Heart right ventricle (tissue), 16 donors: ENCODE measurements around the gene TAF4. TPM values are rescaled to one million over a fixed set of nuclear protein-coding genes. Genes with fewer than 3 reads are reported as not detected.

ENCODE experiments used
- ATAC-seq, 8 donors: fragments of 200-7000 bp; cut with Tn5 transposase; one replicate each; pipeline ENCODE4 v1.9.1; 2020; ENCODE audit warnings: mild to moderate bottlenecking in 8 of 8, moderate library complexity in 8 of 8, moderate number of reproducible peaks in 1 of 8
- DNase-seq, 2 donors: peaks; one replicate each; pipeline ENCODE4 v3.0.0-alpha.2; 2020
- H3K27ac ChIP-seq, 10 donors: fragments of 200-600 bp; sonication (generic) in 2 of 10; one replicate each; pipeline versions ENCODE4 v1.5.0 to v1.8.0; 2020 to 2022; ENCODE audit warnings: mild to moderate bottlenecking in 3 of 10
- H3K27me3 ChIP-seq, 7 donors: fragments of 200-600 bp; one replicate each; pipeline ENCODE4 v1.8.0; 2021 to 2022; ENCODE audit warnings: mild to moderate bottlenecking in 2 of 7
- H3K36me3 ChIP-seq, 9 donors: fragments of 200-600 bp; sonication (generic) in 1 of 9; one replicate each; pipeline versions ENCODE4 v1.5.0 to v1.8.0; 2020 to 2022; ENCODE audit warnings: mild to moderate bottlenecking in 2 of 9
- H3K4me1 ChIP-seq, 9 donors: fragments of 200-600 bp; sonication (generic) in 1 of 9; one replicate each; pipeline versions ENCODE4 v1.5.0 to v1.8.0; 2020 to 2022; ENCODE audit warnings: mild to moderate bottlenecking in 4 of 9
- H3K4me3 ChIP-seq, 10 donors: fragments of 200-600 bp; sonication (generic) in 2 of 10; one replicate each; pipeline versions ENCODE4 v1.5.0 to v1.8.0; 2020 to 2022; ENCODE audit warnings: mild to moderate bottlenecking in 7 of 10, moderate library complexity in 2 of 10
- H3K9me3 ChIP-seq, 11 donors: fragments of 200-600 bp in 10 of 11; sonication (generic) in 2 of 11; one replicate each; pipeline versions ENCODE4 v1.5.0 to v1.8.0; 2013 to 2022; ENCODE audit warnings: mild to moderate bottlenecking in 2 of 11, control low read depth in 1 of 11, moderate library complexity in 1 of 11
- WGBS, 2 donors: extraction: QIAGEN DNeasy Blood & Tissue Kit; methylation state at CpG; one replicate each; pipeline ENCODE4 v1.1.7; 2013; ENCODE audit warnings: inconsistent platforms in 1 of 2; 5-methylcytosine and 5-hydroxymethylcytosine counted together
- intact Hi-C, 10 donors: fragments of 100-400 bp; cut with DNase I; formaldehyde crosslinking; loops; one replicate each; pipeline versions ENCODE4 v1.11.1 to v1.14.2; 2022
- polyA plus RNA-seq, 2 donors: library from polyadenylated mRNA; stranded (reverse); fragments of 200-250 nt; gene quantifications; one replicate each; pipeline ENCODE4 v1.2.3, GENCODE V29; 2013
- total RNA-seq, 10 donors: library from RNA; stranded (reverse); fragmentation: NEBNext Ultra II Directional in 3 of 10; extraction: Animal tissue kit (Norgen Biotek cat#: 25700) in 3 of 10; gene quantifications; one replicate each; pipeline versions ENCODE4 v1.2.1 to v1.2.4, GENCODE V29; 2021 to 2023
- TF ChIP-seq, protein P1 (sequence below), 9 donors: fragments of 200-600 bp; sonication (generic) in 2 of 9; IDR thresholded peaks; one replicate each; pipeline versions ENCODE4 v1.5.0 to v1.8.0; 2021 to 2022; ENCODE audit warnings: antibody characterized with exemption in 9 of 9, mild to moderate bottlenecking in 5 of 9, moderate library complexity in 1 of 9
- donor health status: Arrhythmogenic right ventricular cardiomyopathy.
- donor health status: ischemic (EF 13 %, LVEDD 7.1; RV severe dilation, severe dysfunction).
- donor health status: healthy with polysubstance abuse.
- donor health status: DM: no; HTN: yes; CAD: no.
- donor health status: DM: no; HTN: no; CAD: no.
- donor health status: ischemic (EF 25% LVEDD 6.9; RV normal size, moderate dysfunction).
- donor health status: ischemic (EF 25% LVEDD 5.7; RV mildly dilated, moderate dysfunction).
- donor health status: healthy.
- donor health status: DM: yes; HTN: yes; CAD: no.
- donor health status: Ischemic cardiomyopathy.
- donor health status: ischemic (EF 35%, LVEDD 5.7; RV mildly dilated, moderate dysfunction).
- donor health status: nonischemic (EF 11% LVEDD 7.7; RV severe dilation, severe dysfunction).
- donor health status: DM: yes; HTN: yes; CAD: no.
- donor health status: PGD.
- donor health status: ischemic (EF 29% LVEDD 5.4; RV normal size, mild dysfunction).
- donor health status: nonischemic (EF 23%, LVEDD 6.1; RV moderate dilation, normal function).

Gene TAF4
- total and polyA plus RNA-seq, 12 donors, result 3.7 to 14.8 (median 11.0) TPM

DNA sequence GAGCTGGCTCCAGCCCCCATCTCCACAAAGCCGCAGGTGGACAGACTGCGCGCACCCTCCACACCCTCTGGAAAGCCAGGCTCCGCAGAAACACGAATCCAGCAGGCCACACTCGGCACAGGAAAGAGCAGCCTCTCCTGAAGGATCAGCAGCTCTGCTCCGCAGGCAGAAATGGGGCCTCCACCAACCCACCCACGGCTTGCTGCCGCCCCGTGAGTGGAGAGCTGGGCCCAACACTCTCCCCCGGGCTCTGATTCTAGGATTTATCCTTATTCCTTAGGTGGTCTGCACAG lies 39.2 kb downstream of the TAF4 start:
- no peak for DNase-seq
- Histone ChIP-seq H3K4me1 (peaks cover 18 to 50% (median 33%) of the 10 kb centered on the region in 9 donors), H3K4me3 (no peak overlapping the region), H3K9me3 (no peaks in the 10 kb centered on the region), H3K27me3 (no peaks in the 10 kb centered on the region), H3K36me3 (no peaks in the 10 kb centered on the region), H3K27ac (peak overlapping the region in 2 of 10 donors; percentile 46 to 61)
- ATAC-seq, result no peak
- intact Hi-C loops, result loop anchor here in 7 of 10 donors (5.0 to 10.0 kb wide), 6 partner anchors 36 to 358 kb away; partner anchors contain the start of gene RPS21 (in 1 of the 7)
- WGBS, 2 donors, result 79 to 87% methylated on average over 11 of the region's 11 CpGs
- TF ChIP-seq, protein P1, sequence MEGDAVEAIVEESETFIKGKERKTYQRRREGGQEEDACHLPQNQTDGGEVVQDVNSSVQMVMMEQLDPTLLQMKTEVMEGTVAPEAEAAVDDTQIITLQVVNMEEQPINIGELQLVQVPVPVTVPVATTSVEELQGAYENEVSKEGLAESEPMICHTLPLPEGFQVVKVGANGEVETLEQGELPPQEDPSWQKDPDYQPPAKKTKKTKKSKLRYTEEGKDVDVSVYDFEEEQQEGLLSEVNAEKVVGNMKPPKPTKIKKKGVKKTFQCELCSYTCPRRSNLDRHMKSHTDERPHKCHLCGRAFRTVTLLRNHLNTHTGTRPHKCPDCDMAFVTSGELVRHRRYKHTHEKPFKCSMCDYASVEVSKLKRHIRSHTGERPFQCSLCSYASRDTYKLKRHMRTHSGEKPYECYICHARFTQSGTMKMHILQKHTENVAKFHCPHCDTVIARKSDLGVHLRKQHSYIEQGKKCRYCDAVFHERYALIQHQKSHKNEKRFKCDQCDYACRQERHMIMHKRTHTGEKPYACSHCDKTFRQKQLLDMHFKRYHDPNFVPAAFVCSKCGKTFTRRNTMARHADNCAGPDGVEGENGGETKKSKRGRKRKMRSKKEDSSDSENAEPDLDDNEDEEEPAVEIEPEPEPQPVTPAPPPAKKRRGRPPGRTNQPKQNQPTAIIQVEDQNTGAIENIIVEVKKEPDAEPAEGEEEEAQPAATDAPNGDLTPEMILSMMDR (IDR thresholded peaks at IDR 0.05), result no peak

DNA sequence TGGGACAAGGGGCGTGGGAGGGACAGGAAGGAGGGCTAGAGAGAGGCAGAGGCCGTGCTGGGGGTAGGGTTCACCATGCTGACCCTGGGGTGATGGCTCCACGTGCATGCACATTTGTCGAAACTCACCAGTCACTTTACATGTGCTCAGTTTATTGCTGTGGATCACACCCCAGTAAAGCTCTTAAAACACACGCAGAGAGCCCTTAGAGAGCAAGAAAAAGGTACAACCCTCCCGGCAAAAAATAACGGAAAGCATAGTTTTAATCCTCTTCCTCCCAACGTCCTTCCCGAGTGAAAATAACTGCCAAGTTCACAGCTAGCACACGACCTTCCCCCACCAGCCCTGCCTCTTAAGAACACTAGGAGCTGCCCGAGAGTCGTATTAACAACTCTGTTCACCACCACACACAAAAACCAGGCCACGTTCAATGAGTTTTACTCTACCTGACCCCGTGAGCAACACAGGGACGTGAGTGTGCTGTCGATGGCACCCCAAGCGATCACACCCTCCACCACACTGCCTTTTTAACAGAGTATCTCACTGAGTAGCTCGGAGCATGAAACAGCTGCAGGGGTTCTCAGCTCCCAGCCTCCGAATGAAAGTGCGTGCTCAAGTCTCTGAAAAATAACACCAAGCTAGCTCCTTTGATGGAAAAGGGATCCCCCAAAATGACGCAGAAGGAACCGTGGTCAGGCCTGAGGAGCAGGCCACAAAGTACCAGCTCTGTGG lies 39.7 kb downstream of the TAF4 start:
- H3K27me3 ChIP-seq, result no peaks in the 10 kb centered on the region
- H3K27ac ChIP-seq, result peak overlapping the region in 4 of 10 donors; percentile 34 to 61 (median 50)
- intact Hi-C loops, result loop anchor here in 7 of 10 donors (5.0 to 10.0 kb wide), 6 partner anchors 36 to 359 kb away; partner anchors contain the start of gene RPS21 (in 1 of the 7)
- no peaks in the 10 kb centered on the region for H3K9me3 ChIP-seq
- TF ChIP-seq, protein P1 (IDR thresholded peaks at IDR 0.05), result peak; percentile 27 to 79 (median 64)
- peak overlapping the region in 1 of 10 donors; percentile 12 for H3K4me3 ChIP-seq
- no peaks in the 10 kb centered on the region for H3K36me3 ChIP-seq
- 24 to 27% methylated on average over 22 of the region's 22 CpGs for WGBS, 2 donors
- ATAC-seq, result peak; percentile 60 to 89 (median 83)
- peak in 1 of 2 donors; percentile 63 for DNase-seq
- H3K4me1 ChIP-seq, result peaks cover 23 to 52% (median 38%) of the 10 kb centered on the region in 9 donors

DNA sequence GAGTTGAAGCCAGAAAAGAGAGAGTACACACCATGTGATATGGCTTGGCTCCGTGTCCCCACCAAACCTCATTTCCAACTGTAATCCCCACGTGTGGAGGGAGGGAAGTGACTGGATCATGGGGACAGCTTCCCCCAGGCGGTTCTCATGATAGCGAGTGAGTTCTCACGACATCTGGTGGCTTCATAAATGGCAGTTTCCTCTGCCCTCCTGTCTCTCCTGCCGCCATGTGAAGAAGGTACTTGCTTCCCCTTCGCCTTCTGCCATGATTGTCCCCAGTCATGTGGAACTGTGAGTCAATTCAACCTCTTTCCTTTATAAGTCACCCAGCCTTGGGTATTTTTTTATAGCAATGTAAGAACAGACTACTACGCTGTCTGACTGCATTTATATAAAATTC lies 40.3 kb downstream of the TAF4 start:
- Histone ChIP-seq H3K27me3 (no peaks in the 10 kb centered on the region), H3K4me1 (peaks cover 29 to 58% (median 44%) of the 10 kb centered on the region in 9 donors), H3K27ac (peak overlapping the region in 4 of 10 donors; percentile 34 to 61 (median 50)), H3K4me3 (peak overlapping the region in 1 of 10 donors; percentile 12), H3K36me3 (no peaks in the 10 kb centered on the region), H3K9me3 (no peaks in the 10 kb centered on the region)
- 32 to 37% methylated on average over 8 of the region's 8 CpGs for WGBS, 2 donors
- TF ChIP-seq, protein P1 (IDR thresholded peaks at IDR 0.05), result no peak
- peak in 3 of 8 donors; percentile 3 to 29 (median 10) for ATAC-seq
- DNase-seq, result no peak
- intact Hi-C loops, result loop anchor here in 7 of 10 donors (5.0 to 10.0 kb wide), 6 partner anchors 37 to 359 kb away; partner anchors contain the start of gene RPS21 (in 1 of the 7)

DNA sequence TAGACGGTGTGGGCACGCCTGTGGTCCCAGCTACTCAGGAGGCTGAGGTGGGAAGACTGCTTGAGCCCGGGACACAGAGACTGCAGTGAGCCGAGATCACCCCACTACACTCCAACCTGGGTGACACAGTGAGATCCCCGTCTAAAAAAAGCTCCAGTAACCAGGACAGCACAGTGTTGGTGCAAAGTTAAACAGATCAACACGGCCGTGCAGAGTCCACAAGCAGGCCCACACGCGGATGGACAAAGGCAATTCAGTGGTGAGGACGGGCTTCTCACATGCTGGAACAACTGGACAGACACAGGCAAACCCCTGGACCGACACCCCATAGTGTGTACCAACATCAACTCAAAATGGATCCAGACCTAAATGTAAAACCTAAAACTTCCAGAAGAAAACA lies 41.7 kb downstream of the TAF4 start:
- no peak for ATAC-seq
- Histone ChIP-seq H3K4me1 (peaks cover 33 to 73% (median 55%) of the 10 kb centered on the region in 9 donors), H3K4me3 (no peak overlapping the region), H3K27me3 (no peaks in the 10 kb centered on the region), H3K9me3 (no peaks in the 10 kb centered on the region), H3K36me3 (no peaks in the 10 kb centered on the region), H3K27ac (no peak overlapping the region)
- DNase-seq, result no peak
- 69 to 80% methylated on average over 11 of the region's 11 CpGs for WGBS, 2 donors
- TF ChIP-seq, protein P1 (IDR thresholded peaks at IDR 0.05), result no peak
- intact Hi-C loops, result loop anchor here in 5 of 10 donors (5.0 to 10.0 kb wide), 6 partner anchors 38 to 361 kb away; partner anchors contain the start of genes PSMA7 (in 1 of the 5), RPS21 (in 1 of the 5) and SS18L1 (in 1 of the 5)
